GM15510 (cell line): ENCODE results near the gene ESPNL.

ENCODE experiments used
- POLR2A ChIP-seq: IDR thresholded peaks from 3 replicates; pipeline ENCODE4 v1.6.1; 2011; ENCODE audit warnings: borderline replicate concordance; ENCODE audit not compliant: insufficient read length; ENCODE audit errors: extremely low read depth

Gene ESPNL

GRCh38 chr2:238092486-238093035 is 7.6 kb upstream of the ESPNL start:
- TF ChIP-seq POLR2A, result no peak

DNA sequence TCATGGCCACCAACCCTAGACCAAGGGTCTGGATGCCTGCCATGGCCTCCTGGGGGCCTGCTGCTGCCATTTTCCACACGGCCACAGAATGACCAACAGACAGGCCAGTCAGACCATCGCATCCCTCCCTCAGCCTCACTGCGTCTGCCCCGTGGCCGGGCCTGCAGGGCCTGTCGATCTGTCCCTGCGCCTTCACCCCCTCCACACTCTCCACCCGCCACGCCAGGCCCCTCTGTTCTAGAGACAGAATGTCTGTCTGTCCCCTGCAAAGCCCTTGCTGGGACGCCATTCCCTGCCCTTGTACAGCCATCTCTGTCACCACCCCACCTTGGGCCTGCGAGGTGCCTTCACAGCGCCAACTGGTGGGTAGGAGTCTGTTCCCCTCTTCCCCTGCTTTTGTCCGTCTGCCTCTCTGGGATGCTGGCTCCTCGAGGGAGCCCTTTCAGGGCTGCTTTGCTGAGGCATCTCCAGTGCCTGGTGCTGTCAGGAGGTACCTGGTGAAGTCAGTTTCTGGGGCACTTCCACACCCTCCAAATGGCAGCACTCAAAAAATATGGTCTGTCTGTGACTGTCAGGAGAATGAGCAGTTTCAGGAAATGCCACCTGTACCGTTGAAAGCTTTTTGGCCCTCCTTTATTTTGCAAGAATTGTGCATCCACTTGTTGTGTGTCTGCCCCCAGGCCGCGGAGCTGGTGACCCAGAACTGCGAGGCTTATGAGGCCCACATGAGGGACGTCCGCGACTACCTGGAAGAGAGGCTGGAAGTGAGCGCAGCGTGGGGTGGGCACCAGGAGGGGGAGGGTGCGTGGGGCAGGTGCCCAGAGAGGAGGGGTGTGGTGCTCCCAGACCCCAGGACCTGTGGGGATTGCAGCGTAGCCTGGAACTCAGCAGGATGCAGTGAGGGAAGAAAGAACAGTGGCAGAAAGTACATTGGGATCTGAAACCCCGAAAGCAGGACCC is 6.7 kb upstream of the ESPNL start:
- no peak for TF ChIP-seq POLR2A

GRCh38 chr2:238094438-238095022 is 5.6 kb upstream of the ESPNL start:
- TF ChIP-seq POLR2A, result no peak

- TF ChIP-seq POLR2A, result no peak
Observed at GRCh38 chr2:238095143-238095542, 5.0 kb upstream of the ESPNL start.

DNA sequence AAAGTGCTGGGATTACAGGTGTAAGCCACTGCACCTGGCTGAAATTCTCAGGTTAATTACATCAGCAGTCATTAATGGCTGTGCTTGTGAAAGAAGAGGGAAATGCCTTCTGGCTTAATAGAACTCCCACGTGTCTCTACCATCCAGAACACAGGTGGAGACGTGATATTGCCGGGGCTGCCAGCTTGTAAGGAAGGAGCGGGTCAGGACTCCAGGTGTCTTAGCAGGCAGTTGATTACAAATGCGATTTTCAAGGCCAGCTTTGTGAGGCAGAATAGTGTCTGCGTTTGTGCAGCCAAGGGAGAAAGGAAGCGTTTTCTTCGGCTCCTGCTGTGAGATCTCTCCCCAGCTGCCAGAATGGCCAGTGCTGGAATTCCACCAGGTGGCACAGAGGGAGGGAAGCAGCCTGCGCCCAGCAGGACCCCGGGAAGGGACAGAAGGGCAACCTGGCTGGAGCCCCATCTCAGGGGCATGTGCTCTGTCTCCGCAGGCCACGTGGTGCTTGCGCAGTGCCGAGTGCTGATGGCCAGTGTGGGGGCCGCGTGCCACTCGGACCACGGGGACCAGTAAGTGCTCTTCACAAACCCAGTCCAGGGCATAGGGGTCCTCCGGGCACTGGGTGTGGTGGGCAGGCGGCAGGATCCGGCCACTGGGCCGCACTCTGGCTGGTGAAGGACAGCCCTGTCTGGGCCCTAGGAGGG is 3.7 kb upstream of the ESPNL start:
- TF ChIP-seq POLR2A, result no peak

DNA sequence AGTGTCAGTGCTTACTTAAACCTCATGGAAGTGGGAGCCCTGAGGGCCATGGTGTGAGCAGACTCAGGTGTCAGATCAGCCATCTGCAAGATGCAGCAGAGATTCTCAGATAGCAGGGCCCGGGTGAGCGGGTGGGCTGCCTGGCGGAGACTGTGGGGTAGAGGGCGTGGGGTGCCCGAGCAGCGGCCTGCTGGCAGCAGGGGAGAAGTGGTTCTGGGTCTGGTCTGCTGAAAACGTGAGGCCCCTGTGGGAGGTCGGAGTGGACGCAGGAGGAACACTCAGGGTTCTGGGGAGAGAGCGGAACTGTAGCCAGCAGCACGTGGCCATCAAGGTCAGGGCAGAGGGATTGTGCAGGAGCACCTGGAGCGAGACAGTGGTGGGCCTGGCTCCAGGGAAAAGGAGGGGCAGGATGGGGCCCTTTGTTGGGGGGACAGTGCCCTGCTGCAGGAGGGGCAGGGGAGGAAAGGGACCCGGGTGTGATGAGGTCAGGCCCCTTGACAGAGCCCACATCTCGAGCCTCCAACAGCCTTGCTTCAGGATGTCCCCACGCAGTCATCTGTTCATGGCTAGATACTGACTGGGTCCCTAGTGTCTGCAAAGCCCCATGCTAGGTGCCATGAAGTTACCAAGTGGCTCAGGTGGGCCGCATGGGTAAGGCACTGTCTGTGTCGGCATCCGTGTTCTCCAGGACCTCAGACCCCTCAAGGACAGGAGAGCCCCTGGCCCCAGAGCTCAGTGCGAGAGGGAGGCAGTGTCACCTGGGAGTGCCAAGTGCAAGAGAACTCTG is 2.7 kb upstream of the ESPNL start:
- TF ChIP-seq POLR2A, result no peak

- TF ChIP-seq POLR2A, result no peak
Observed at GRCh38 chr2:238097988-238098871, 1.9 kb upstream of the ESPNL start.

- TF ChIP-seq POLR2A, result no peak
Observed at GRCh38 chr2:238098901-238099713, 1.0 kb upstream of the ESPNL start.

DNA sequence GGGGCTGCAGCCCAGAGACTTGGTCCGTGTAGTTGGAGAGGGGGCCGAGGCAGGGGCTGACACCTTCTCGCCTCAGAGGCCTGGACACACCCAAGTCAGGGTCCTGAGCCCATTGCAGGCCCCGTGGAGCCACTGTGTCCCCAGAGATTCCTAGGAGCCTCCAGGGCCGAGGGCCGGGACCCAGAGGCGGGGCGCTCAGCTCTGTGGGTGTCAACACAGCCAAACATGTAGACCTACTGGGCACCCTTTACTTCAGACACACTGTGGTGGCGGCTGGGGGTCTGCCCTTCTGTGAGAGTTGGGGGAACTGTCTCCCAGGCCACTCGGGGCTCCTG is 459 bp upstream of the ESPNL start:
- no peak for TF ChIP-seq POLR2A

DNA sequence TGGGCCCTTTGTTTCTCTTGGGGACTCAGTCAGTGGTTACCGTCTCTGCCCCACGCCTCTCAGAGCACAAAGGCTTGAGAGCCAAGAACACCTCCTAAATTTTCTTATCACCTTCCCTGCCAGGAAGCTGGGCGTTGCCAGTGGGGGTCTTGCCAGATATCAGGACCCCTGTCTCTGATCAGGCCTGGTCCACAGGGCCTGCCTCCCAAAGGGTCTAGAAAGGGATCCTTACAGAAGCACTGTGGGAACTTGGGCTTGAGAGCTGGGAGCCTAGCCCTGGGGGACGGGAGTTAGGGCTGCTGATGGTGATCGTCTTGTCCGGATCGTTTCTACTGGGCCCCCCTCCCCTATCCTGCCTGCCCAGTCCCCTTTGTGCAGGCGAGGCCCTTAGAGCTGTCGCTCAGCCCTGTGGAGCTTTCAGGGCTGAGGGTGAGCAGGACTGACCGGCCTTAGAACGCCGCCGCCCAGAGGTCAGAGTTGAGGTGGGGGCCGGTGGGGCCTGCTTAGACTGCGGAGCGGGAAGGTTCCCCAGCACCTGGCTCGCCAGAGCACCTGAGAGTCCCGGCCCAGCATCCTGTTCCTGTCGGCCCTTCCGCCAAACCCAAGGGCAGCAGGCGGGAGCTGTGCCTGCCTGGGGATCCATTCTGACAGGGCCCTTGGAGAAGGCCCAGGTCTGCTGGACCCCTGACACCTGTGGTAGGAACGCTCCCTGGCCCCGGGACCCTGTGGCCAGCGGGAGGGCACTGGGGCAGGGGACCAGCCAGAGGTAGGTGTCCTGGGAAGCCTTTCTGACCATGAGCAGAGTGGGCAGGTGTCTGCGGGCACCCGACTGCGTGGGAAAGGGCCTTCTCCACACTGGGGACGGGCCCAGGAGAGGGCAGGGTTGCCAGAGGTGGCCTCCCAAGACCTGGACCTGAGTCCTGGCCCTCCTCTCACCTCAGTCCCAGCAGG is 956 bp downstream of the ESPNL start:
- no peak for TF ChIP-seq POLR2A

DNA sequence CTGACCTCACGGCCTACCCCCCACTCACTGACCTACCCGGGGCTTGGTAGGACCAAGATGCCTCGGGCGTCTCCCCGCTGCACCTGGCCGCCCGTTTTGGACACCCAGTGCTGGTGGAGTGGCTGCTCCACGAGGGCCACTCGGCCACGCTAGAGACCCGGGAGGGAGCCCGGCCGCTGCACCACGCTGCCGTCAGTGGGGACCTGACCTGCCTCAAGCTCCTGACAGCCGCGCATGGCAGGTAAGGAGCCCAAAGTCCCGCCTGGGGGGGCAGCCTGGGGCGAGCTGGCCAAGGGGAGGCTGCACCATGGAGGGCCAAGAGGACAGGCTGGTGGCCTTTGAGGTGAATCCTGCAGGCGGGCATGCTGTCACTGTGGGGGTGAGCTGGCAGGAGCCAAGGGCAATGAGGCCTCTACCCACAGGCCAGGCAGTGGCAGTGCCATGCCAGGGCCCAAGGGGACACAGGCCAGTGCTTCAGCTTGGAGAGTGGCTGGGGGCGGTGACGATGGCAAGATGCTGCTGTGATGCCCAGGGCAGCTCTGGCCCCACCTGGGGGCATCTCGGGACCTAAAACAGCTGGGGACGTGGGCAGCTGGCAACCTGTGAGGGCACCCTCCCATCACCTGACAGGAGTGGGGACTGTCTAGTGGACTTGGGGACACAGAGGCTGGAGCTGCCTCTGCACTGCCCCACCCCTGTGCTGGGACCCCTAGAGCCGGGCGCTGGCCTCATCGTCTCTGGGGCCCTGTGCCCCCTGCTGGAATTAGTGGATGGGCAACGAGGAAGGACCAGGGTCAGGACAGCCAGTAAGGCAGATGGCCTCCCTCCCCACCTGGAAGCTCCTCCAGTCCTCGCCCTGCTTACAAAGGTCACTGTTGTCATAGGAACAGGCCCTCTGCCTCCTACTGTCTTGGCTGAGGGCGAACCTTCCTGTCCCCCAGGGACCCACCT is 2.0 kb downstream of the ESPNL start:
- no peak for TF ChIP-seq POLR2A
